HG03045 (cell line): Measurements from ENCODE around the gene ERICH6B.
"Not testable (repeated sequence)": the region's sequence is repeated elsewhere in the genome, so short reads cannot be mapped to it uniquely, and the experiment has no call there.

Experiments used
- ATAC-seq: cut with Tn5 transposase; IDR thresholded peaks from one replicate; pipeline ENCODE4 v1.9.1; 2021; ENCODE audit warnings: mild to moderate bottlenecking, moderate library complexity; ENCODE audit not compliant: unreplicated experiment

The ERICH6B gene

DNA sequence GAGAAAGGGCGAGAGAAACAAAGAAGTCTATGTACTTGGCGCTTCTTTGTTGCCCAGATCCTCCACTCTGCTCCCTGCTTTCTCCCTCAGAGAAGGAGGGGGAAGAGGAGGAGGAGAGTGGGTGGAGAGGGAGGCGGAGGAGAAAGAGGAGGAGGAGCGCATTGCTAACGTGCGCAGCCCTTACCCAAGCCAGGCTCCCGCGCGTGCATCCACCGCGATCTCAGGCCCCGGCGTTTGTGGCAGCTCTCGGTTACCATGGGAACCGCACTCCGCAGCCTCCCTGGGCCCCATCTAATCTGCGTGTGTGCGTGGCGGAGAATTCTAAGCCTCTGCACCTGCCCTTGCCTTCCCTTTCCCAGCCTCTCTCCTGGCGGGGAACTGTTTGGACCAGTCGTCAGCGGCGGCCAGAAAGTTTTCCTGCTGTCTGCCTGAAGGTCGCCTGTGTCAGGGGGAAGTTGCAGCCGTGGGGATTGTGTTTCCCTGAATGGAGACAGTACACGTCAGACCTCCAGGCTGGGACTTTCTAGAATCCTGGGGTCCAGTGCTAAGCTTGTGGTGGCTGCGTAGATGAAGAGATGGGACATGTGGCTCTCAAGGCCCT is at the start of gene ERICH6B:
ERICH6B (minus strand) TSS at position 239 of the 601 bp plus-strand sequence. CDS start 18,734 bp downstream, outside the sequence.
- ATAC-seq = no peak

DNA sequence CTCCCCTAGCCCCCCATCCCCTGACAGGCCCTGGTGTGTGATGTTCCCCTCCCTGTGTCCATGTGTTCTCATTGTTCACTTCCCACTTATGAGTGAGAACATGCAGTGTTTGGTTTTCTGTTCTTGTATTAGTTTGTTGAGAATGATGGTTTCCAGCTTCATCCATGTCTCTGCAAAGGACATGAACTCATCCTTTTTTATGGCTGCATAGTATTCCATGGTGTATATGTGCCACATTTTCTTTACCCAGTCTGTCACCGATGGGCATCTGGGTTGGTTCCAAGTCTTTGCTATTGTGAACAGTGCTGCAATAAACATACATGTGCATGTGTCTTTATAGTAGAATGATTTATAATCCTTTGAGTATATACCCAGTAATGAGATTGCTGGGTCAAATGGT is 47.4 kb upstream of the ERICH6B start:
- ATAC-seq = not testable (repeated sequence)

DNA sequence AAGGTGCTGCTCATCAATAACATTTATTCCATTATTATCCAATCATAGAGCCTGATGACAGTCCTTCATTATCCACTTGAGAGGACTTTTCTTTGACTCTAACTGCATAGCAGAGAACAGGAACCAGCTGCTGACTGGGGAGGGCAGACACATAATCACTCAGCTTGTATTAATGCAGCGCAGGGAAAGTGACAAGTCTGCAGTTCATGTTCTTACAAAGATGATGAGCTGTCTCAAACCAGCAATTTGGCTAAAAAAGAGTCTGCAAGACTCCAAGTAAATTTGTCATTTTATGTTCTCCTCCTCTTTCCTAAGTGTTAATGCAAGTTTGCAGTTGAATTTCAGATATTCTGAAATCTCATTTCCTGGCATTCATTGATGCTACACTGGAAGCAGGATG is 46.6 kb upstream of the ERICH6B start:
- ATAC-seq = no peak

DNA sequence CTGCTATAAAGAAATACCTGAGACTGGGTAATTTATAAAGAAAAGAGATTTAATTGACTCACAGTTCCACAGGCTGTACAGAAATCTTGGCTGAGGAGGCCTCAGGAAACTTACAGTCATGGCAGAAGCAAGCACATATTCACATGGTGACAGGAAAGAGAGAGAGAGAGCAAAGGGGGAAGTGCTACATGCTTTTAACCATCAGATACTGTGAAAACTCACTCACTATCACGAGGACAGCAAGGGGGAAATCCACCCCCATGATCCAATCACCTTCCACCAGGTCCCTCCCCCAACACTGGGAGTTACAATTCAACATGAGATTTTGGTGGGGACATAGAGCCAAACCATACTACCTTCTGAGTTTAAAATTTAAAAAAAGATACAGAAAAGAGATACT is 44.9 kb upstream of the ERICH6B start:
- ATAC-seq = not testable (repeated sequence)

DNA sequence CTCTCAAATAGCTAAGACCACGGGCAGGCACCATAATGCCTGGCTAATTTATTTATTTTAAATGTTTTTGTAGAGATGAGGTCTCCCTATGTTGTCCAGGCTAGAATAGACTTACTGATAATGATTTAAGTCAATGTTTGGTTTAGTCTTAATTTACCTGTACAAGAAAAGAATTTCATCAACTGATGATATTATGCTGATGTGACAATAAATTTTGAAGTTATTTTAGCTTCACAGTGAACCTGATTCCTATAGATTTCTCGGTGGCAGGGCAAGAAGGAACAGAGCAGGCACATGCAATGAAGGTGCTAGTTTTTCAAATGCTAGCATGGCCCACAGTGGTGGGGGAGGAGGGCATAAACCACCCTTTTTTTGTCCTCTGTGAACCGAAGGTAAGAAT is 44.0 kb upstream of the ERICH6B start:
- ATAC-seq = no peak

DNA sequence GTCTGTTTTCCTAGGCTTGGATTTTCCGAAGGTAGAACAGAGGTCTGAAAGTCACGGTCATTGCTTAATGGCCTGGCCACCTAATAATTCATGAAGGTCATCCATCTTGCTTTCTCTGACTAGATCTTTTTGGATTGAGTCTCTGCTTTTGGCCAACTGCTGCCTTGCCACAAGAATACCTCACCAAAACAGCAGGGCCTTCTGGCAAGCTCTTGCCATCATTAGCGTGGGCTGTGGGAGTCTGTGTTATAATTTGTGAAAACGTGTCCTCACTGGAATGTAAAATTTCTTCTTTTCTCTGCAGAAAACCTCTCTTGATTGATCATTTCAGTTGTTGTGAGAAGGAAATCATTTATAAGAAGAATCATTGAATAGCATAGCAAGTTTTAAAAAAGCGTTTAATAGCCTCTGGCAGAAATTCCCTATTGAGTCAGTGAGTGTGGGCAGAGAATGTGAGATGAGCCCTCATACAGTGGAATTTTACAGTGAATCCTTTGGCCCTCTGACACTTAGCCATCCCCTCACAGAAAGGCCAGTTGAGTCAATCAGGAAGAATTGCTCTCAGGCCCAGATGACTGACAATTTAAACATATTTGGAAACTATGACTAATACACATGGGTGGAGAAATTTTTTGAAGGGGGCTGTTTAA is 43.2 kb upstream of the ERICH6B start:
- ATAC-seq = no peak

DNA sequence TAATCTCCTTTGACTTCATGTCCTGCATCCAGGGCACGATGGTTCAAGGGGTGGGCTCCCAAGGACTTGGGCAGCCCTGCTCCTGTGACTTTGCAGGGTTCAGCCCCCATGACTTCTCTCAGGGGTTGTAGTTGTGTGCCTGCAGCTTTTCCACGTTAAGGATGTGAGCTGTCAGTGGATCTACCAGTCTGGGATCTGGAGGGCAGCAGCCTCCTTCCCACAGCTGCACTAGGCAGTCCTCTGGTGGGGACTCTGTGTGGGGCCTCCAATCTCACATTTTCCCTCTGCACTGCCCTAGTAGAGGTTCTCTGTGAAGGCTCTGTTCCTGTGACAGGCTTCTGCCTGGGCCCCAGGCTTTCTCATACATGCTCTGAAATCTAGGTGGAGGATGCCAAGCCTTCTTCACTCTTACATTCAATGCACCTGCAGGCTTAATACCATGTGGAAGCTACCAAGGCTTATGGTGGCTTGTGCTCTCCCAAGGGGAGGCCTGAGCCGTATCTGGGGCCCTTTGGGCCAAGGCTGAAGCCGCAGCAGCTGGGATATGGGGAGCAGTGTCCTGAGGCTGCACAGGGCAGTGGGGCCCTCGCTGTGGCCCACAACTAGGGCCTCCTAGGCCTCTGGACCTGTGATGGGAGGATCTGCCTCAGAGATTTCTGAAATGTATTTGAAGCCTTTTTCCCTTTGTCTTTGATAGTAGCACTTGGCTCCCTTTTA is 39.3 kb upstream of the ERICH6B start:
- ATAC-seq = no peak

DNA sequence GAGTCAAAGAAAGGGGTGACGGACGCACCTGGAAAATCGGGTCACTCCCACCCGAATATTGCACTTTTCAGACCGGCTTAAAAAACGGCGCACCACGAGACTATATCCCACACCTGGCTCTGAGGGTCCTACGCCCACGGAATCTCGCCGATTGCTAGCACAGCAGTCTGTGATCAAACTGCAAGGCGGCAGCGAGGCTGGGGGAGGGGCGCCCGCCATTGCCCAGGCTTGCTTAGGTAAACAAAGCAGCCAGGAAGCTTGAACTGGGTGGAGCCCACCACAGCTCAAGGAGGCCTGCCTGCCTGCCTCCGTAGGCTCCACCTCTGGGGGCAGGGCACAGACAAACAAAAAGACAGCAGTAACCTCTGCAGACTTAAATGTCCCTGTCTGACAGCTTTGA is 29.7 kb upstream of the ERICH6B start:
- ATAC-seq = not testable (repeated sequence)

DNA sequence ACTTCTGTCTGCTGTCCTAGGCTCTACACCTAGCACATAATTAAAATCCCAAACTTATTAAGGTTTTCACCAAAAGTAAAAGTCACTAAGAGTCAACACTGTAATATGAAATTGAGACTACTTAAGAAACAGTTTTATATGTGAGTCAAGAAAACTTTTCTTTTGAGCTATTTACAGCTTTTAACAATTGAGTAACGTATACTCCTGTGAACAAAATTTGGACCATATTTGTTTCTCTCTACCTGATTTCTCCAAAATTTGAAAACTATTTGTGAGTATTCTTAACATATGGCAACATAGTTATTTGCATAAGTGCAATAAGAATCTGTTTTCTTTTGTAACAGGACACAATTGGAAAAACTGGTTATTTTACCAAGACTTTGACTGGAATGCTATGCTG is 26.6 kb upstream of the ERICH6B start:
- ATAC-seq = not testable (repeated sequence)

DNA sequence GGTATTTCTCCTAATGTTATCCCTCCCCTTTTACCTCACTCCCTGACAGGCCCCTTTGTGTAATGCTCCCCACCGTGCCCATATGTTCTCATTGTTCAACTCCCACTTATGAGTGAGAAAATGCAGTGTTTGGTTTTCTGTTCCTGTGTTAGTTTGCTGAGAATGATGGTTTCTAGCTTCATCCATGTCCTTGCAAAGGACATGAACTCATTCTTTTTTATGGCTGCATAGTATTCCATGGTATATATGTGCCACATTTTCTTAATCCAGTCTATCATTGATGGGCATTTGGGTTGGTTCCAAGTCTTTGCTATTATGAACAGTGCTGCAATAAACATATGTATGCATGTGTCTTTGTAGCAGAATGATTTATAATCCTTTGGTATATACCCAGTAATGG is 19.8 kb upstream of the ERICH6B start:
- not testable (repeated sequence) for ATAC-seq

DNA sequence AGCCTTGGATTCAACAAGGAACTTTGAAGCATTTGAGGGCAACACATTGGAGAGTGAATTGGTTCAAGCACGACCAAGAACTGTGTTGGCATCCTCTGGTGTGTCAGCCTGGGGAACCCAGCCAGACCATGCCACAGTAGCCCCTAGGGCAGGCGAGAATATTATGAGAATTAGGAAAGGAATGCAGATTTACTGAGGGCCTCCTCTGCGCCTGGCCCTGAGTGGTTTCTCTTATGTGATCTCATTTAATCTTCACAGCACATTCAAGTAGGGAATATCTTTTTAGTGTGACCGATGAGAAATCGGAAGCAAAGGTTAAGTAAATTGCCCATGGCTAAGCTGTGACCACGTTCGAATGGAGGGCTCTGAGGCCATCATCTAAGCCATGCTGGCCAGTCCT is 15.3 kb upstream of the ERICH6B start:
- no peak for ATAC-seq

DNA sequence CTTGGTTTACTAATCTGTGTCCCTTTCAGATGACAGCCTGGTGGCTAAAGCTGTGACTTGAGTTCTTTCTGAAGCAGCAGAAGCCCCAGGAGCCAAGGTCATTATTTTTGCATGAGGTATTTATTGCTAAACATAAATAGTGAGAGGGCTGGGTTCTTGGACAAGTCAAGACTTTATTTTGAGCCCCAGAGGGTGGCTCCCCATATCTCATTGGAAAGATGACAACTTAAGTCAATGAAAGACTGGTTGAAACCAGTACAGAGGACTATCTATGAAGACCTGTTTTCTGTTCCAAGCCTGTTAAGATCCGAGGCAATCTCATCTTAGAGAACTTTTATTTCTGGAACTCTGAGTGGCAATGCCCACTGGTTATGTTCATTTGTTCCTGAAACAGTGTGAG is 14.4 kb upstream of the ERICH6B start:
- no peak for ATAC-seq

DNA sequence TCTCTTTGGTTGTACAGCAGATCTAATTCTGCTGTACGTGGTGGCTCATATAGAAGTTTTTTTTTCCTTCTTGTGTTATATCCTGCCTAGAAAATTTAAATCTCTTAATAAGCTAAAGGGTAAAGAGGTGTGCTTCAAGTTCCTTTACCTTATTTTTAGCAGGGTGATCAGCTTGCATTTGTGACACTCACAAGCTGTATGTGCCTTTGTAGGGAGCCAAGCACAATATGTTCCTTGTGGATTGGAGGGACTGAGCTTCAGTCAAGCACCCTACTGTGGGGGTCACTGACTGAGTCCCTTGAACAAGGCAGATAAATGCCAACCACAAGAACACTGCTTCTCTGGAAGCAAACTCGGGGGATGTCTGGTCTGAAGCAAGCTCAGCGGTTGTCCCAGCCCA is 12.6 kb upstream of the ERICH6B start:
- ATAC-seq = no peak

DNA sequence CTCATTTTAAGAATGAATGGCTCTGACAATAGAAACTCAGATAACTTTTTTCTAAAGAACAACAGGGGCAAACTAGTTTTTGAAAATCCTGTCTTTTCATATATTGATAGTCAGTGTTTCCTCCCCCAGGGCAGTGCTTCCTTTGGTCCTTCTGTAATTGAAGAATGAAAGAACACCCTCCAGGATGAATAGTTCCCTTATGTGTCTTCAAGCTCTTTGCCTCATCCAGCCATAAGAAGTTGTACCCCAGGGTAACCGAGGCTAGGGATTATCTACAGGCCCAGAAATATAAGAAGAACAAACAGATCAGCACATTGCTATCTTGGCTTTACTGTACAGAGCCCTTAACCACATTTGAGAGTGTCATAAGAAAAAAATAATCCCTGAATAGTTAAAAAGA is 12.1 kb upstream of the ERICH6B start:
- no peak for ATAC-seq

DNA sequence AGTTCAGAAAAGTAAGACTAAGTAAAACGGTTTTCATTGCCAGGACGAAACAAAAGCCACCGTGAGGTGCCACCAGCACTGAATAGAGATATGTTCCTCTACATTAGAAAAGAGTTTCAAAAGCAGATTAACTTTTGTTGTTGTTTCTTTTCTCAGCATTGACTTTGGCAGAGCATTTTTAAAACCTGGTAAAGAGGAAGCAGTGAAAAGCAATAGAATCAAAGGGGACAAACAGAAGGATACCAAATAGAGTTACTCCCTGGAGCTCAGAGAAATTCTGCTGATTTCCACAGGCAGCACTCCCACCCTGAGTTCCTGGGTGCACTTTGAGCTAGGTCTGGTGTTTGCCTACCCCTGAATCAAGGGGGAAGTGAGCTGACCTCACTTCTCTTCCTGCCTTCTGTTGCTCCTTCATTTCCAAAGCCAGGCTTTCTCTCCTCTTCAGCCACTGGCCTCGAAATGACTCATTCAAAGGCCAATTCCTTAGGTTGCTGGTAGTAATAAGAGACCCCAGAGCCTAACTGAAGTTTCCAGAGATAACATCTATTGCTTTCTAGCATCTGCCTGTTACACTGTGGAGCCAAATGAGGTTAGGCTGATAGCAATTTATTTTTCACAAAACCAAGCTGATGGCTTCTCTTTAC is 11.3 kb upstream of the ERICH6B start:
- ATAC-seq = no peak

DNA sequence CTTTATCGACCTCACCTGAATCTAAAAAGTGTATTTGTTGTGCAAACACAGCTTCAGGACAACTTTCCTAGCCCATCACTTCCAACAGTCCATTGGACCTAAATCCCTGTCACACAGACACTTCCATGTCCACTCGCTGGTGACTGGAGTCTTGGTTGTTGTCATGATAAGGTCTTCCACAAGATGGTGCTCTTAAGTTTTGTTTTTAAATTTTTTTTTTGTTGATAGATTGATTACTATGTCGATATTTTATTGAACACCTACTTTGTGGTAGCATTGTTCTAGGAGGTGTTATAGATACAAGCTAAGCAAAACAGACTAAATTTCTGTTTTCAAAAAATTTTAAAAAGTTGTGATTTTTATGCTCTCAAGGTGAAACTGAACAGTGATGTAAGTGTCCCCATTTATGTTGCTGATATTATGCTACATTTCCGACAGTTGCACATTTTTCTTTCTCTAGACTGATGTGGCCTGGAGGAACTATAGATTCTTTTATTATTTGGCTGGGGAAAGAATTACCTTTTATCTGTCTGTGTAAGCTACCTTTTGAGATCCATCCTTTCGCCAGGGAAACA is 8.1 kb upstream of the ERICH6B start:
- ATAC-seq = no peak

DNA sequence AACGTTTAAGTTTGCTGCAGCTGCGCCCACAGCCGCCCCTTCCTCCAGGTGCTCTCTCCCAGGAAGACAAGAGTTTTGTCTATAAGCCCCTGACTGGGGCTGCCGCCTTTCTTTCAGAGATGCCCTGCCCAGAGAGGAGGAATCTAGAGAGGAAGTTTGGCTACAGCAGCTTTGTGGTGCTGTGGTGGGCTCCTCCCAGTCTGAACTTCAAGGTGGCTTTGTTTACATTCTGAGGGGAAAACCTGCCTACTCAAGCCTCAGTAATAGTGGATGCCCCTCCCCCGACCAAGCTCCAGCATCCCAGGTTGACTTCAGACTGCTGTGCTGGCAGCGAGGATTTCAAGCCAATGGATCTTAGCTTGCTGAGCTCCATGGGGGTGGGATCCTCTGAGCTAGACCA is 6.4 kb upstream of the ERICH6B start:
- ATAC-seq = no peak

DNA sequence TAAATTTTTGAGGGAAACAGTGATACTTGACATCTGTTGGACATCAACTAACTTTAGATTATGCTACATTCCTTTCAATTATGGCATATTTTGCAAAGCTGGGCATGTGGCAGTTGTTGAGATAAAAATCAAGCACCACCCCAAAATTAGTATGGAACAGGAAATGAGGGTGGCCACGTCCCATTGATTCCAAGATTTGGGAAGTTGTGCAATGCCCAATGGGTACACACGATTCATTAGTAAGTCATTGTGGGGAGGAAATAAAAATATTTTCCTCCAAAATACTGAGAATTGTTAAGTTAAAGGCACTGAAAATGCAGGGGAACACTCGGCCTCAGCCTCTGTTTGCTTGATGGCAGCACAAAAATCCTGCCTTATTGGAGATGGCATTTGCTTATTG is 7.6 kb downstream of the ERICH6B start:
- ATAC-seq = no peak

DNA sequence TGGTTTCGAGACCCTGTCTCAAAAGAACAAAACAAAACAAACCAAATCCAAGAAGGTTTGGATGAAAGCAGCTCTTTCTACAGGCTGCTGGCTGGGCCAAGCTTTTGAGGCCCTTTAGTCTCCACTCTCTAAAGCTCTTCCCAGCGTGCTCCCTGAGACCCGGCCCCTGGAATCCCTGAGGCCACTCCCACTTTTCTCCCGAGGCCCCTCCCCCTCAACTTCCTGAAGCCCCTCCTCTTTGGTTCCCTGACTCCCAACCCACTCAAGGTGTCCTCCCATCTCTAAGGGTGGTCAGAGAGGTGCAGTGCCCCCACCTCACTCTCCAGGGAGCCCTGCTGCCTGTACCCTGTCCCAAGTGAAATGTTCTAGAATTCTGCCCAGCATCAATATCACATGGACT is 10.6 kb downstream of the ERICH6B start:
- ATAC-seq = no peak

DNA sequence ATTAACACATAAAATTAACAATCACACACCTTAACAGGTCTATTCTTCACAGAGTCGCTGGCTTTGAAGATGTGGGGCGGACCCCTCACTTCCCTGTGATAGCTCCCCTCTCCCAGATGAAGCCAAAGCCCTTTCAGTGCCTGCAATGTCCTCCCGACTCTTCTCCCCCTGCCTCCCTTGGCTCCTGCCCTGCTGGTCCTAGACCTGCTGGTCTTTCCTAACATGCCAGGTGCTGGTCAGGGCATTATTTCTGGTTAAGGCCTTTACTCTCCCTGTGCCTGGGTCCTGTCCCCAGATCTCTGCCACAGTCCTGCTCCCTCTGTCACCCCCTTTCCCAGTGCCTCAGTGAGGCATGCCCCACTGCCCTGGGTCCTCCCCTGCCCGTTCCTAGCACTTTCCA is 12.2 kb downstream of the ERICH6B start:
- no peak for ATAC-seq
